ENCODE measurements around the gene KIF26A. TPM values are rescaled to one million over a fixed set of nuclear protein-coding genes. Genes with fewer than 3 reads are reported as not detected.

Gene KIF26A
- total and polyA plus RNA-seq, 2 donors from 2014 or later, result 2.3 to 12.3 TPM

DNA sequence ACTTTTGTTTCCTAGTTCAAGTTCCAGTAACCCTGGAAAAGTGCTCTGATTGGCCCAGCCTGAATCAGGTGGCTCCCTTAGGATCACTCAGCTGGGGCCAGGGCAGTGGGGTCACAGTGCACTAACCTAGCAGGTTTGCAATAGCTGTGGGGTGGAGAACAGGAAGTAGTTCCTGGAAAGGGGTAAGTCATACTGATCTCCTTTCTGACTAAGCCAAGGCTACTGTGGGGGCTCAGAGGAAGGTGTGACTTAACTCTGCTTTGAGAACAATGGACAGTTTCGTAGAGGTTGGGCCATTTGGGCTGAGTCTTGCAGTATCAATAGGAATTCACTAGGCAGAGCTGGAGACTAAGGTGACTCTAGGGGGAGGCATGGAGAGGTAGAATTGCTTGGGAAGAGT is 89.4 kb downstream of the KIF26A start:
- Histone ChIP-seq H3K4me3 (ENCODE audit: low read length in 3 of 3) (no peak overlapping the region), H3K36me3 (ENCODE audit: control insufficient read depth in 2 of 3, insufficient read depth in 3 of 3, low read length in 3 of 3) (peaks cover 0 to 5% (median 0%) of the 10 kb centered on the region in 3 donors), H3K9ac (ENCODE audit: low read length in 3 of 3) (no peak overlapping the region), H3K27me3 (ENCODE audit: control insufficient read depth, insufficient read depth, low read length) (peaks cover 2% of the 10 kb centered on the region), H3K27ac (ENCODE audit: low read depth in 2 of 2, low read length in 2 of 2) (no peak overlapping the region), H3K9me3 (ENCODE audit: control insufficient read depth in 2 of 3, insufficient read depth in 1 of 3, low read length in 3 of 3) (peaks cover 0 to 9% (median 4%) of the 10 kb centered on the region in 3 donors), H3K4me1 (ENCODE audit: control insufficient read depth in 2 of 3, insufficient read depth in 2 of 3, low read depth in 1 of 3, low read length in 3 of 3) (no peaks in the 10 kb centered on the region)
- no peak for DNase-seq
- no peak for FAIRE-seq
- TF ChIP-seq, protein P1, sequence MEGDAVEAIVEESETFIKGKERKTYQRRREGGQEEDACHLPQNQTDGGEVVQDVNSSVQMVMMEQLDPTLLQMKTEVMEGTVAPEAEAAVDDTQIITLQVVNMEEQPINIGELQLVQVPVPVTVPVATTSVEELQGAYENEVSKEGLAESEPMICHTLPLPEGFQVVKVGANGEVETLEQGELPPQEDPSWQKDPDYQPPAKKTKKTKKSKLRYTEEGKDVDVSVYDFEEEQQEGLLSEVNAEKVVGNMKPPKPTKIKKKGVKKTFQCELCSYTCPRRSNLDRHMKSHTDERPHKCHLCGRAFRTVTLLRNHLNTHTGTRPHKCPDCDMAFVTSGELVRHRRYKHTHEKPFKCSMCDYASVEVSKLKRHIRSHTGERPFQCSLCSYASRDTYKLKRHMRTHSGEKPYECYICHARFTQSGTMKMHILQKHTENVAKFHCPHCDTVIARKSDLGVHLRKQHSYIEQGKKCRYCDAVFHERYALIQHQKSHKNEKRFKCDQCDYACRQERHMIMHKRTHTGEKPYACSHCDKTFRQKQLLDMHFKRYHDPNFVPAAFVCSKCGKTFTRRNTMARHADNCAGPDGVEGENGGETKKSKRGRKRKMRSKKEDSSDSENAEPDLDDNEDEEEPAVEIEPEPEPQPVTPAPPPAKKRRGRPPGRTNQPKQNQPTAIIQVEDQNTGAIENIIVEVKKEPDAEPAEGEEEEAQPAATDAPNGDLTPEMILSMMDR (IDR thresholded peaks at IDR 0.05; ENCODE audit: borderline replicate concordance, extremely low read depth, insufficient read depth), result no peak
- intact Hi-C loops (cut with DNase I), result no loop called here

DNA sequence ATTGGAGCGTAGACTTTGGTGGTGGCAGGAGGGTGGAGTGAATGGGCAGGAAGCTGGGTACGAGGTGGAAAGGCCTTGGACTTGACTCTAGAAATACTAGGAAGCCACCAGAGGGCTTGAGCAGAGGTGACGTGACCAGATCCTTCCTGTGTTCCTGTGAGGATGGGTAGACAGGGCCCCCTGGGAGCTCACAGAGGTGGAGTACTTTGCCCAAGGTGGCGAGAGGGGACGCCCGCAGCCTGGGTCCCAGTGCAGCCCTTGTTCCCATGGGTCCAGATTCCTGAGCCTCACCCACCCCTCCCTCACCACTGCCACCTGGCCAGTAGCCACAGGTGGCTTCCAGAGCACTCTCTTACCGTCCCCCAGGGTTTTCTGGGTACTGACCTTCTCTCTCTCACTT is 89.8 kb downstream of the KIF26A start:
- TF ChIP-seq, protein P1 (IDR thresholded peaks at IDR 0.05; ENCODE audit: borderline replicate concordance, extremely low read depth, insufficient read depth), result no peak
- intact Hi-C loops (cut with DNase I), result no loop called here
- Histone ChIP-seq H3K4me1 (ENCODE audit: control insufficient read depth in 2 of 3, insufficient read depth in 2 of 3, low read depth in 1 of 3, low read length in 3 of 3) (no peaks in the 10 kb centered on the region), H3K27ac (ENCODE audit: low read depth in 2 of 2, low read length in 2 of 2) (no peak overlapping the region), H3K4me3 (ENCODE audit: low read length in 3 of 3) (no peak overlapping the region), H3K9me3 (ENCODE audit: control insufficient read depth in 2 of 3, insufficient read depth in 1 of 3, low read length in 3 of 3) (peaks cover 0 to 9% (median 4%) of the 10 kb centered on the region in 3 donors), H3K9ac (ENCODE audit: low read length in 3 of 3) (no peak overlapping the region), H3K27me3 (ENCODE audit: control insufficient read depth, insufficient read depth, low read length) (peaks cover 2% of the 10 kb centered on the region), H3K36me3 (ENCODE audit: control insufficient read depth in 2 of 3, insufficient read depth in 3 of 3, low read length in 3 of 3) (peaks cover 0 to 5% (median 0%) of the 10 kb centered on the region in 3 donors)
- FAIRE-seq (no peak), DNase-seq (peak in 1 of 5 donors; percentile 33)

DNA sequence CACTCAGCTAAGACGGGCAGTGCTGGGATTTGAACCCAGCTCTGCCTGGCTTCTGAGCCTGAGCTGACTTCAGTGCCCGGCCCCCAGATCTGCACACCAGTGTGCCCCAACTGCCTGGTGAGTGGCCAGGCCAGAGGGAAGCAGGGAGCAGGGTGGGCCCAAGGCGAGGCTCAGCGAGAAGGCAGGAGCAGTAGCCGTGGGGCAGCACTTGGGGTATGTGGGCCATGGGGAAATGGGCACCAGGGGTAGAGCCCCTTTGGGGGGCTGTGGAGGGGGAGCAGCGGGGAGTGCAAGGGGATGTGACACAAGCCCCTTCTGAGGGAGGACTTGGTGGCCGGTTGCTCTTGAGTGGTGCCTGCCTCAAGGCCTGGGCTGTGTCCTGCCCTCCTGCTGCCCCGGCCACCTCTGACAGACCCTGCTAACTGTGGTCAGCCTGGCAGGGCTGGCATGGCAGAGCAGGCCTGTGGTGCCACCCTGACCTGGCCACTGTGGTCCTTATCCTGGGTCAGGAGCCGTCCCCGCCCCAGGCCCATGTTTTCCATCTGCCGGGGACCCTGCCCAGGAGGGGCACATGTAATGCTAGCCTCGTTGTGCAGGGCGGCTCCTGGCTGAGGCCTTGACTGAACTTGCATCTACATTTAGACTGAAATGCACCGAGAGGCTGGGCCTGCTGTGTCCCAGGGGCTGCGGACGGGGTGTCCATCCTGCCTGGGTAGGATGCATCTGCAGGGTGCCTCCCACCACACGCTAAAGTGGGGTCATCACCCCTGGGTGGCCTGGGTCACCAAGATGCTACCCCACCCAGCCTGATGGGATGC is 90.5 kb downstream of the KIF26A start:
- intact Hi-C loops (cut with DNase I), result no loop called here

More for the DNA sequence above, 90.5 kb downstream of the KIF26A start:
- no peaks in the 10 kb centered on the region for H3K4me1 ChIP-seq (ENCODE audit: control insufficient read depth in 2 of 3, insufficient read depth in 2 of 3, low read depth in 1 of 3, low read length in 3 of 3)
- FAIRE-seq, result no peak
- no peak overlapping the region for H3K4me3 ChIP-seq (ENCODE audit: low read length in 3 of 3)
- no peak overlapping the region for H3K9ac ChIP-seq (ENCODE audit: low read length in 3 of 3)
- DNase-seq, result peak in 1 of 5 donors; percentile 74
- TF ChIP-seq, protein P1 (IDR thresholded peaks at IDR 0.05; ENCODE audit: borderline replicate concordance, extremely low read depth, insufficient read depth), result no peak
- peaks cover 0 to 9% (median 4%) of the 10 kb centered on the region in 3 donors for H3K9me3 ChIP-seq (ENCODE audit: control insufficient read depth in 2 of 3, insufficient read depth in 1 of 3, low read length in 3 of 3)
- peaks cover 2% of the 10 kb centered on the region for H3K27me3 ChIP-seq (ENCODE audit: control insufficient read depth, insufficient read depth, low read length)
- H3K27ac ChIP-seq (ENCODE audit: low read depth in 2 of 2, low read length in 2 of 2), result no peak overlapping the region
- H3K36me3 ChIP-seq (ENCODE audit: control insufficient read depth in 2 of 3, insufficient read depth in 3 of 3, low read length in 3 of 3), result peaks cover 0 to 5% (median 0%) of the 10 kb centered on the region in 3 donors
